NCI-H460 (cell line): Measurements from ENCODE around the gene ARHGAP6. TPM values are rescaled to one million over a fixed set of nuclear protein-coding genes. Genes with fewer than 3 reads are reported as not detected.

Experiments used
- DNase-seq: peaks from one replicate; pipeline ENCODE4 v3.0.0-alpha.2; 2016; ENCODE audit warnings: low read depth; ENCODE audit errors: extremely low read depth
- total RNA-seq: library from RNA; depleted of rRNA; stranded (reverse); fragments of >200 nt; shearing (Covaris generic); gene quantifications from 2 replicates; pipeline ENCODE4 v1.2.3, GENCODE V29; 2014

The ARHGAP6 gene
- total RNA-seq, 1 experiment from 2014 or later = 0.07 TPM

DNA sequence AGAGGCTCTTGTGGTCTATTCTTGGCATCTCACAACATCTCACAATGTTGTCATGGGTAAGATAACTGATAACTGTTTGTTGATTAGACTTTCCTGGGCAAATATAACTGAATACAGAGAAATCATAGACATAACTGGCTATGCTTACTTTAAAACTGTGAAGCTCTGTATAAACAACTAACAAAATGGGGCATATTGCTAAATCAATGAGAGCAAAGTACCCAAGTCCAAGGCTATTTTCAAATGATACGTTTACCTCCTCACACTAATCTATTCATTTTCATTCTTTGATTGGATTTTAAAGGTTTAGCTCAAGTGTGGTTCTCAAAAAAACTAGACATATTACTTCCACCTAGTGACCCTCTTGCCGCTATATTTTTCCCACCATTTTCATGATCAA is 333.9 kb downstream of the ARHGAP6 start:
- no peak for DNase-seq

DNA sequence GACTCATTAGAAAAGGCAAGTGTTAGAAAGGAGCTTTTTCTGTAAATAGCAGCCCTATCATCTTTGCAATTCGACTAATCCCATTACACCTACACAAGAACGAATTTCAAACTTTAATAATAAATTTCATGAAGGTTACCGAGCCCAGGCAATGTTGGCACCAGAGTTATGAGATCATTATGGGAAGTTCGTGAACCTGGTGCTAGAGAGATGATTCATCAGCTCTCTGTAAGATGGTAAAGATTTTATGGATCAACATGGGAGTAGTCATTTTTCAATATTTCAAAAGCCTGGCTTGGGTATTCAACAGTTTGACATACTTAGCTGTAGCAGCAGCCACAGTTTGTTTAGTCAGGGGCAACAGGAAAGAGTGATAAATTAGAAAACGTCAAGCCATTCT is 336.7 kb downstream of the ARHGAP6 start:
- DNase-seq = no peak

DNA sequence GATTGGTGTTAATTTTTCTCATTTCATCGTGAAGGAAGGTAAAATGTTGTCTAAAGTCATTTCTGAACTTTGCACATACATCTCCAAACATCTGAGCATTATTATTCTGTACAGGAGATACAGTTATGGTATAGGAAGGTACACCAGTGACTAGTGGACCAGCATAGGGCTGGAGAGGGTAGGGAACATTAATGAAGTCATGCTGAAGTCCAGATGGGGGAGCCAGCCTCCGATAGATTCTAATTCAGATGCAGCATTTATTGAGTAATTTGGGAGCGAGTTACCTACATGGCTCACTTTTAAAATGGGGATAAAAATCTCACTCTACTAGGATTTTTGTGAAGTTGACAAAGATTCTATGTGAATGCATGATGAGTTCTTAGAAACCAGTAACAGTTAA is 337.6 kb downstream of the ARHGAP6 start:
- DNase-seq = no peak

DNA sequence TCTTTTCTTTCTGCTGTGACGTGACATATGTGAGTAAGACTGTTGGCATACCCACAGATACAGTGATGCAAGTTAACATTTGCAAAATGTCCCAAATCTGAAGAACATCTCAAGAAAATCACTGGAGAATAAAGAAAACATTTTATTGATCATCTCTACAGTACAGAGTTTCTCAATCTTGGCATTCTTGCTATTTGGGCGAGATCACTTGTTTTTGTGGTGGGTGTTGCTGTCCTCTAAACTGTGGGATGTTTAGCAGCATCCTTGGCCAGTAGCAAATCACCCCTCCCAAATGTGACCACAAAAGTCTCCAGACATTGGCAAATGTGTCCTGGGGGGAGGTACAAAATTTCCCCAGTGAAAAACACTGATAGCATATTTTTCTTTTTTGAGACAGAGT is 343.7 kb downstream of the ARHGAP6 start:
- no peak for DNase-seq

DNA sequence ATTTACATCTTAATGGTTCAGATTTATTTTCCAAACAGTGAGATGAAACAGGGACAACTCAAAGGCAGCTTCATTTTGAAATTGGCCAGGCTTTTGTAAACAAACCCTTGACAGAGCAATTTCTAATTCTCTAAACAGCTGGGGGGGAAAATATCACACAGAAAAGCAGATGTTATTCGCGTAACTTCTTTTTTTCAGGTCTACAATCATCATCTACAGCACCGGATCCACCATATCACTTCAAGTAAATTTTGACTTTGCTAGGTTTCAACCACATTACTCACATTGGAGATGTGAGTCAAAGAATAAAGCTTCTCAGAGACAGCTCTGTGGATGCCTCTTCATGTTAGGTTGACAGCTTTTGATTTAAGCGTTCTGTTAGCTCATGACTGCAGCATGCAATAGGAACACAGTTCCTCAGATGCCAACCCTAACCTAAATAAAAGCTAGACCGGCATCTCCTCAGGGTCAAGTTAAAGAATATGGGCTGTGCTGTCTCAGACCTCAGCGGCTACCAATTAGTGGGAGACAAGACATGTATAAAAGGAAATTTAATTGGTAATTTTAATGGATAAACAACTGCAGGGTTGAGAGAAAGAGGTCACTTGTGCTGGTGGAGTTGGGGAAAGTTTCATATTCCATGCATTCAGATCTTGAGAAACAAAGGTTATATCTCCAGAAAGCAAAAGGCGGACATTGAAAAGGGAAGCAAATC is 345.8 kb downstream of the ARHGAP6 start:
- no peak for DNase-seq

DNA sequence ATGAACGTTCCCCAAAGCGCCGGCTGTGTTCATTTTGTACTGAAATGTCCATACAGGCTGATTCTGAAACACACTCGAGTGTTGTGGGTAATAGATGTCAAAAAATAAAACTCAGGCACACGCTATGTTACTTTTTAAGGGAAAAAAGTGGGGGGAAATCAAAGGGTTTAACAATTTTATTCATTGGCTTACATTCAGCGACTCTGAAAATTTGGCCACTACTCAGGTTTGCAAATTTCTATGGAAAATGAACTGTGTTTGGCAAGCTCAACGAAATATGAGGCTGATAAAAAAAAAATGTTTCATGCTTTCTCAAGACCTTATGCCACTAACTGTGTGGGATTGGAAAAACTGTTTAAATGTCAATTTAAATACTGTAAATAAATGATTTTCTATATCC is 354.0 kb downstream of the ARHGAP6 start:
- DNase-seq = no peak

DNA sequence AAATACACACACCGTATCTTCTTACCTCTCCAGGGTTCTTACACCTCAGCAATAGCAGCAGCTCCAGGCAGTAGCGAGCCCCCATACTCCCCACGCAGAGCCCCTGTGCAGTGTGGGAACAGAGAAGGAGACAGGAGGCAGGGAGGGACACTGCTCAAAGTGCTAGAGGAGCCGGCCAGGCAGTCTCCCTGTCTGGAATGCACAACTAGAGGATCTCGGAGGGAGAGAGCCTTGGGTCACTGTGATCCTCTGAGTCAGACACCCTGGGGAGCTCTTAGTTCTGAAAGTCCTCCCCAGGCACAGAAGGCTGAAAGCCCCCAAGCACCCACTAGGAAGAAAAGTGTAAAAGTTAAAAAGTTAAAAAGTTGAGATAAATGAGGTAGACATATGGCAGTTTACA is 356.5 kb downstream of the ARHGAP6 start:
- no peak for DNase-seq

DNA sequence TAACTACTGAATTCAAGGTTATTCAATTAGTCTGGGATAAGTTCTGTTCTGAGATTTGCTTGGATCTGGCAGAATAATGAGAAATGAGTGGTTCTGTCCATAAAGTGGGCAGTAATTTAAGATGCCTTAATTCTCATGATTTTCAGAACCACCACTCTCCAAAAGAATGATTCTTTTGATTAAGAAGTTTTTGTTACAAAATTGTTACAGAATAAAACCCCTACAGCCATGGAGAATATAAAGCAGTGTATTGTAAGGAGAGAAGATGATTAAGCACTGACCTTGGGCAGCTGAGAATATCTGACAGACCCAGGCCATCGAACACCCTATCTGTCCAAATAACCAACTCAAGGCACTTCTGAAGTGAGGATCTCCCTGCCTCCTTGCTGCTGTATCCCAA is 360.1 kb downstream of the ARHGAP6 start:
- no peak for DNase-seq

DNA sequence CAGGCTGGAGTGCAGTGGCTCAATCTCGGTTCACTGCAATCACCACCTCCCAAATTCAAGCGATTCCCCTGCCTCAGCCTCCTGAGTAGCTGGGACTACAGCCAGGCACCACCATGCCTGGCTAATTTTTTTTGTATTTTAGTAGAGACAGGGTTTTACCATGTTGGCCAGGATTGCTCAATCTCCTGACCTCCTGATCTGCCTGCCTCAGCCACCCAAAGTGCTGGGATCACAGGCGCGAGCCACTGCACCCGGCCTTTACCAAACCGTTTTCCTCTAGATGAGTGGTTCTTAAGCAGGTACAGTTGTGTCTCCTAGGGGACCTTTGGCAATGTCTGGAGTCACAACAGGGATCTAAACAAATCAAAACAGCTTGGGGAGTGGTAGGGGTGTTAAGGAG is 360.9 kb downstream of the ARHGAP6 start:
- no peak for DNase-seq

DNA sequence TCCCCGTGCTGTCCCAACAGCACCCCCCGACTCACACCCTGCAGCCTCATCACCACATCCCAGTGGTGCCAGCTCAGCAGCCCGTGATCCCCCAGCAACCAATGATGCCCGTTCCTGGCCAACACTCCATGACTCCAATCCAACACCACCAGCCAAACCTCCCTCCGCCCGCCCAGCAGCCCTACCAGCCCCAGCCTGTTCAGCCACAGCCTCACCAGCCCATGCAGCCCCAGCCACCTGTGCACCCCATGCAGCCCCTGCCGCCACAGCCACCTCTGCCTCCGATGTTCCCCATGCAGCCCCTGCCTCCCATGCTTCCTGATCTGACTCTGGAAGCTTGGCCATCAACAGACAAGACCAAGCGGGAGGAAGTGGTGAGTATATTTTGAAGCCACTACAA is 367.1 kb downstream of the ARHGAP6 start:
- DNase-seq = no peak

DNA sequence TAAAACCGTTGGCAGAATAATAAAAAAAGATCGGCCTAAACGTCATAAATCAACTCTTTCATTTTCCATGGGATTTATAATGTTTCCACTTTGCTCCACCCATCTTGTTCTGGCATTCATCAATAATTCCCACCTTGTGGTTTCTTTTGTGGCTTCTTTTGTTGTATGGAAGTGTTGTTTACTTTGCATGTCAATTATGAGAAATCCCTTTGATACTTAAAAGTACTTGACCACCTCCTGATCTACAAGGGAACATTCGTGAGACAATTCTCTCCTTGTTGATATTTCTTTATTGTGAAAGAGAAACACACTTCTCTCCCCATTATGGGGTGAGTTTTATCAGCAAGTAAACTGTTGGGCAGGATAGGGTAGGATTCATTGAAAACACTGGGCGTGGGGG is 369.7 kb downstream of the ARHGAP6 start:
- DNase-seq = no peak

DNA sequence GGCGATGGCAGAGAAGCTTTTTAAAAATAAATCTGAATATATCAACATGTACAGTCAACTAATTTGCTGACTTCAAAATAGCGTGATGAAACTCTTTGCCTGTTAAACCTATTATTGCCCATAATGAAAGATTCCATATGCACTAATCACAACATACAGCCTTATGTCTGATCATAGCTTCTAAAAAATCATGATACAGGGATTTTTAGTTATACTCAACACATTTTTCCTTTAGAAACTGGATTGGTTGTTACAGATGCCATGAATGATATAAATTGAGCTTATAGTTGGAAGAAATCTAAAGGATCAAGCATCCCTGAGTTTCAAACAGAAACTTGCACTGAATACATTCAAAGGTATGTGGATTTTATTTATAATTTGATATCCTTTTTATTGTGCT is 372.6 kb downstream of the ARHGAP6 start, which contains the start of gene AMELX:
Gene AMELX (plus strand): TSS at position 301 of the 400 bp plus-strand sequence. CDS start 1,376 bp downstream, outside the sequence.
- DNase-seq = no peak

DNA sequence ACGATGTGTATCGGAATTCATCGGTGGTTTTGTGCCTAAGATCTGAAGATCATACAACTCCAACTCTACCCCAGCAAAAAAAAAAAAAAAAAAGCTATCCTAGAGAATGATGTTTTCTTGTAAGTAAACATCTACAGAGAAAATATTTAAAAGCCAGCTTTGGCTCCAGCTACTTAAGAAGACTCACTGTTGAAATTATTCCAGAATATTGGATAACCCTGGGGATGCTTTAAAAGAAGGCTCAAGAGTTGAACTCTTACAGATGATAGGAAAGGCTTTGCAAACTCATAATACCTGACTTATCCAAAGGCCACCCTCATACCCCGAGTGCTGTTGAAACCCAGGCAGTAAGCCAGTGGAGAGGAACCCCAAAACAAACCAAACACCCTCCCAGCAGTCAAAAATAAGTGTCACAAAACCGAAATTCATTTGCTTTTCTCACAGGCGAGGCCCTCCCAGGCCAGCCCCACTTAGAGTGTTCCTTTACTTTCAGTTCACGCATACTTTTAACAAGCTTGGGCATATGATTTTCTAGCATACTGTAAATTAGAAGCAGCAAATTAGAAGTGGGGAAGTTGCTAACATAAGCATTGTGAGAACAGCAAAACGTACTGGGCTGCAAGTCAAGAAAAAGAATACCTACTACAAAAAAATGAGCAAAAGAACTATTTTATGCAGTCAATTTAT is 375.2 kb downstream of the ARHGAP6 start:
- DNase-seq = no peak

DNA sequence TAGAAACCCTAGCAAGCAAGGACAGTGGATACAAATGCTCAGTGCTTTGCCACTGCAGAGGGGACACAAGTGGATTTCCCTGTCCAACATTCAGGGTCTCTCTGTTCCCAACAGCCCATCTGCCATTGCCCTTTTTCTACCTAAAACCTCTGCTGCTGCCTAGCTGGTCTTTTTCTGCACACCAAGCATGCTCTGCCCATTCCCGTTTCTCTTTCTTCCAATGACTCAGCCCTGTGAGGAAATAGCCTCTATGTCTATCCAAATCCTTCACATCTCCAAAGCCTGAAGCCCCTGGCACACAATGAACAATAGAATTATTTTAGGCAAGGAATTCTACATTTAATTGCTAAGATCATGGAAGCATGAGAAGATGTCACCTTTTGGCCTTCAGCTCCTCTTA is 378.2 kb downstream of the ARHGAP6 start:
- DNase-seq = no peak

DNA sequence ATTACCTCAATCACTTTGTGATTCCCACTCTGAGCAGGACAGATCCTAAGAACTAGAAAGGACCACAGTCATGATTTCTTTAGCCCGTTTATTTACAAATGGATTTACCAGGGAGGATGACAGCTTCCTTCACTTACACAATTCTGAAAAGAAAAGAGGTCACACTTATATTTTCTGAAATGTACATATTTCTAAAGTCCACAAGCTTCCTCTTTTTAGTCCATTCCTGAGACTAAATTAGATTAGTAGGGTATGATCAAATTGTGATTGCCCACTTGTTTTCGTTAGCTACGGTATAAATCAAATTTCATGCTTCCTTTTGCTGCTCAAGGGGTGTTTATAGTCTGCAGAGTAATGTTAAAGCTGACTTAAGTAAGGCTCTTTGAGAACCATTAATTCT is 380.1 kb downstream of the ARHGAP6 start:
- no peak for DNase-seq

DNA sequence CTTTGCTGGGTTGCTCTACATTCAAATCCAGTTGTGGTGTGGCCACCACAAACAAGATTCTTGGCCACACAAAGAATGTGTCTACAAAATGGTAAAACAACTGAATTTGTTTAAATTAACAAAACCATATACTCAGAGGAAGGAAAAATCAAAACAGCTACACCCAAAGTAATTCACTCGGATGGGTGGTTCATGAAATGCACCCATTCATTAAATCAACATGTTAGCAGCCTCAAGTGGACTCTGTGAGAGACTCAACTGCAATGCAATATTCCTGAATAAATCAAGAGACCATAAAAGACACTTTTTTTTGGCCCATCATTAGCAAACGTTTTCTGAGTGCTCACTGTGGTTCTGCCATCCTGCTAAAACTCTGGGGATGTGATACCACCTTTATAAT is 383.7 kb downstream of the ARHGAP6 start:
- DNase-seq = no peak

DNA sequence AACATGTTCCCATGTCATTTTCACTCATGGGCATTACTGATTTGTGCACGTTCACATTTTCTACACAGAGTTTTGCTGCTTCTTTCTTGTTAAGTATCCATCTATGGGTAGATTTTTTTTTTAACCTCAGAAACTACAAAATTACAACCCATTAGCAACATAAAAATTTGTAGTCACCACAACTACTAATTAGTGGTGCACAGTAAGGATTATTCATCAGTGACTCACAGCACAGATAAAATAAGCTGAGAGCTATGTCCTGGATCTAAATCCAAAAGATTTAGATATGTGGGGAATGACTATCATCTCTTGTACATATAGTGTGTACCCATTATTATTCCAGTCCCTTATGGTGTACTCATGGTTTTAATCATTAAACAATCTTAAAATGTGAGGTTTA is 392.2 kb downstream of the ARHGAP6 start:
- DNase-seq = no peak

DNA sequence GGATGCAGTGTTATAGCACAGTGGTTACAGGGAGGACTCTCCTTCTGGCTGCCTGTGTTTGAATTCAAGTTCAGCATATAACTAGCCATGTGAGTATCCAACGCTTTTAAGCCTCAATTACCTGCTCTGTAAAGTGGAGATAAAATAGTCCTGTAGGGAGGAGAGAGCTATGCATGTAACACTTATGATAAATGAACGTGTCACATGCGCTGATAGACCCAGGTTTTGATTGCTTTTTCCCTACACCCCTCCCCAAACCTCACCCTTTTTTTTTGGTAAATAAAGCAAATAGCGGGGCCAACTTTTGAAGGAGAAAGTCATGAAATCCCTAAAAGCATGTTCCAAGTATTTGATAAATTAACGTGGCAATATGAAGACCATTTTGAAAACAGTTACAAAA is 392.9 kb downstream of the ARHGAP6 start:
- DNase-seq = no peak

DNA sequence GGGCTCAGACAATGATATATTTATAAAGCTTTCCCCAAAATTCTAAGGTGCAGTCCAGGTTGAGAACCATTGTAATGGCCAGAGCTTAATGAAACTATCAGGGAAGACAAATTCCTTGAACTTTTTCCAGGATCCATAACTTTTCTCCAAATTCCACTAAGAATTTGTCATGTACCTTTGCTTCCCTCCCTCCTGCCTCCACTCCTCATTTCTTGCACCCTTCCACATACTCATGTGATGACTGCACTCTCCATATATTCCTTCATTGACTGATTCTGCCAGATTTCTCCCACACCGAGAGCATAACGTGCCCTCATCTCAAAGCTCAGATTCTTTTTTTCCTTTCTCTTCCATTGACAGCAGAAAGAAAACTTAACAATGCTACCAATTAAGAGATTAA is 393.4 kb downstream of the ARHGAP6 start:
- DNase-seq = no peak

DNA sequence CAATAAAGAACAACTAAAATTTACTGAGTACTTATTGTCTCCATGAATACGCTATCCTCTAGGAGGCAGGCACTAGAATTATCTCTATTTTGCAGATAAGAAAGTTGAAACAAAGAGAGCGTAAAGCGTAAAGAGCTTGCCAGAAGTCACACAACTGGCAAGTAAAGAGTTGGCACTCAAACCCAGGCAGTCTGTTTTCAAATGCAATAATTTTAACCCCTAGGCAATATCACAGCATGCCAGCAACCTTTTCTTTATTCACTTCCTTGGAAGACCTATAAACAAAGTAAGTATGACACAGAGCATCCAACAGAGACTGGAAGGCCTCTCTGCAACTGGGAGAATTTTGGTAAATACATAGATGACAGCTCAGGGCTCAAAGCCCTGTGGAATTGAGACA is 395.7 kb downstream of the ARHGAP6 start:
- no peak for DNase-seq

DNA sequence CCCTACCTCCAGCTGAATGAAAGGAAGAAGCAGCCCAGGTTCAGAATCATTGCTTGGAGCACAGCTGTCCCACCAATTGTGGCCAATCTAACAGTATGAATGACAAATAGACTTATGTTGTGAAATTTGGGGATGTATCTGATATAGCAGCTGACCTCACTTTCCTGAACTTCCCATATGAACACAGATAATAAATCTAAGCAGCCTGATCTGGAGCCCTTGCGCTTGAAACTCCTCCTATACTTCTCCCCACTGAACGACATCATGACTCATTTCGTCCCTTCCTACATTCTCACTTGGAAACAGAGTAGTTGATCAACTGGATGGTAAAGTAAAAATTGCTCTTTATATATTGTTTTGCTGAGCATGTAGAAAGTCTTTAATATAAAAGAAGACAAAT is 396.7 kb downstream of the ARHGAP6 start:
- no peak for DNase-seq

DNA sequence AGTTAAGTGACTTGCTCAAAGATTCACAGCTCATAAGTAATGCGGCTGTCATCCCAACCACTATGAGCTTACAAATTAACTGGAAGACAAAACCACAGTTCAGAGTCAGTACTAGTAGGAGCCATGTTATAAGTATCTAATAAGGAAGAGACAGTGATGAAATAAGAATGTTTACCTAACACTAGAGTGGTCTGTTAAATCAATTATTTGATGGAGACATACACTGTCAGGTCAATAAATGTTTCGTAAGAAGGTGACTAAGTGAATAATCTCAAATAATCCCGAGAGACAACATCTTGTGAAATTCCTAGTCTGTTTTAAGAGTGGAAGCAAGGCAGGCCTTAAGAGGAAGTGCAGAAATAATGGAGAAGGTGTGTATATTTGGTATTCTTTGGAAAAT is 398.3 kb downstream of the ARHGAP6 start:
- no peak for DNase-seq
